ENCODE results near the gene UBR4.

The UBR4 gene

DNA sequence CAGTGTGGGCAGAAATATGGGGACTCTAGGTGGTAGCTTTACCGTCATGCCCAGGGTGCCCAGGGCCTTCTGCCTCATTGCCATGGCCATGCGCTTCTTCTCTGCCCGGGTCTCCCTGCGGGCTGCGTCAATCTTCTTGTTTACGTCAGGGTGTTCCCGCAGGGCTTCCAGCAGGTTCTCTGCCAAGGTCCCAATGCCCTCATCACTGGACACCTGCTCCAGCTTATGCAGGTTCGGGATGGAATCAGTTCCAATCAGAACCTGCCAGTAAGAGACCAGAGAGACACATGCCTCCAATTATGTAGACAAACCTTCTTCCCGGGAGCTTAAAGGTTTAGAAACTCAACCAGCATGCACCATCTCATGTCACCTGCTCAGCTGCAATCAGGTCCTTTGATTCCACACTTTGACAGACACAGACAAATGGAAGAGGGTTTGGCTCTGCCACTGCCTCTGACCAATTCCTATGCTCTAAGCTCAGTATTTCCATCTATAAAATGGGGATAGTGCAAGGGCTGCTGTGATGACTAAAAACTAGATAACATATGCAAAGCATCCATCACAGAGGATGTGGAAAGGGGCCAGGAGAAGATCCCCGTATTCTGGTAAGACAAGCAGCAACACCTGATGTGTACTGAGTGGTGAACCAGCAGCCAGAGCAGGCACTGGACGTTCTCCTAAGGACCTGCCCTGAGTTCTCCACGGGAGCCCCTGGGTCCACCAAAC, 121.2 kb downstream of the UBR4 start:
- FAIRE-seq: no peak

DNA sequence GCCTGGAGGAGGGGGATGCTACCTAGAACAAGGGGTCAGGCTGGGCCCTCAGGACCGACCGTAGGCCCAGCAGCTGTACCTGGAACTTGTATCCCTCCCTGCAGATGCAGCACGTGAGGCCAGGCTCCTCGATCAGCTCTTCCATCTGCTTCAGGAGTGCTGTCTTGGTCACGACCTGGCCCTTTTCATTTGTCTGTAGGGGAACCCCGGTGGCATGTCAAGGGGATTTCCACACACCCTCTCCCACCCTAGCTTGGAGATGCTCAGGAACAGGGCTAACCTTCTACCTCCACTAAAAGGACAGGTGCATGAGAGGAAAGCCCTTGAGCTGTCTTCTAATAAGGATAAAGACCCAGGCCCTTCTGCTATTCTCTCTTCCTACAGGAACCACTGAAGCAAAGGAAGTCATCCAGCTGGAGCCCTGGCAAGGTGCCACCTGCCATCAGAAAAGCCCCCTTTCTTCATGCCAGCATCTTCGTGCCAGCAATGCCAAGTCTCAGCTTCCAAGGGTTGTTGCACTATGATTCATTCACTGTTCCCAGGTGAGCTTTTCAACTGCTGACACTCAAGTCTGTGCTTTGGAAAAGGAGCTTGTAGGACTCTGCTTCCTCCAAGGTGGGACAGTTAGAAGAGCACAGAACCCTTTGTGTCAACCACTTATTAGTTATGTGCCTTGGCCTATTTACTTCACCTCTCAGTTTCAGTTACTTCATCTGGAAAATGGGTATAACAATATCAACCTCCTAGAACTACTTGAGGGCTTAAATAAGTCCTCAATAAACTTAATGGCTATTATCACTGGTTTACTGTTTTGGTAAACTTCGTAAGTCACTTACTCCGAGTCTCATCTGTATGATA, 122.1 kb downstream of the UBR4 start:
- no peak for FAIRE-seq

DNA sequence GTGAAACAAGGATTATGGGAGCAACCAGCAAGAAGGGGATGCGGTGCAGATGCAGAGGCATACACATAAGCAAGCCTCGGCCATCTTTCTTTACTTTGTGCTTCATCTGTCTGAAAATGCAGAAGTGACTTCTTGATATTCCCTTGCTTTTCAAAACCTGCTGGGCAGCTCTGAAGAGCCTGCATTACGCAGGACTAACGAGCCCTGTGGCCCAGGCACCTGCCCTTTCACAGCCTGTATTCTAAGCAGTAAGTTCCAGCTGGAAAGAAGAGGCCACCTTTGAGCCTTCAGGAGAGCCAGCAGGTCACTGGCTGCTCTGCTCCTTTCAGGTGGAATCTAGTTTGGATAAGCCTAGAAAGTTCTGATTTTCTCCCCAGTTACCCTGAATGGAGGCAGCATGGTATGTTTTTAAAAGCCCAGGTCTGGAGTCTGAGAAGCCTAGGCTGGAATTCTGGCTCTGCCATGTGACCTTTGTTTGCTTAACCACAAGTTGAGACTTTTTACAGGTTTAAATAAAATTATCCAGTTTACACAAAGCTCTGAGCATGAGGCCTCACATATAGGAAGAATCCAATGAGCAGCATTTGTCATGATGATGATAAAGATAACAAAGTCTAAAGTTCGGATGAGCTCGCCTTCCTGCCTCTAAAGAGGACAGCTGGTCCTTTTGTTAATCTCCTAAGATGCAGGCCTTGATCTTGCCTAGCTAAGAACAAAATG, 122.9 kb downstream of the UBR4 start:
- FAIRE-seq: no peak

DNA sequence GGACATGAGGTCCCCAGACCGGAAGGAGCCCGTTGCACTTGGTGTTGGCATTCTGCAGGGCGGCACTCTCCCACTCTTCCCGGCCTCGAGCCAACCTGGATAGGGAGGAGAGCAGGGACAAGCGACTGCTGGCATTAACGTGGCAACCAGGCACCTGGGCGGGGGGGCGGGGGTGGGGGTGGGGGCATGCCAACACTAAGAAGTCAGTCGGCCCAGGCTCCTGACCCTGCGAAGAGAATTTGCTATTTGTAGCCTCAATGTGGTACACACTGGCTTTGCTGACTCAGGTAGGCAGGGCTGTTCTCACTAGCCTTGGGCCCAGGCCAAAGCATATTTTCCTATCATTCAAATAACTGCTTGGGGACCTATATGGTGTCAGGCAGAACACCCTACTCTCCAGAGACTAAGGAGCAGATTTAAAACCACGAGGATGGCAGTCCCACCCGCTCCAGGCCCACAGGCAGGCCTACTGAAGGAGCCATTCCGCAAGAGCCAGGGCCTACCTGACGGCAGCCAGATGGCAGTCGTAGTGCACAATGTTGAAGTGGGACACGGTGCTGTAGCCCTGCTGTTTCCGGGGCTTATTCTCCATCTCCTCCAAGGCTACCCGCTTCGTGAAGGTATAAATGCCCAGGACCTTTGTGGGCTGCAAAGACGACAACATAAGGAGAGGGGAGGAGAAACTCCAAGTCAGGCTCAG, 123.7 kb downstream of the UBR4 start:
- no peak for FAIRE-seq

DNA sequence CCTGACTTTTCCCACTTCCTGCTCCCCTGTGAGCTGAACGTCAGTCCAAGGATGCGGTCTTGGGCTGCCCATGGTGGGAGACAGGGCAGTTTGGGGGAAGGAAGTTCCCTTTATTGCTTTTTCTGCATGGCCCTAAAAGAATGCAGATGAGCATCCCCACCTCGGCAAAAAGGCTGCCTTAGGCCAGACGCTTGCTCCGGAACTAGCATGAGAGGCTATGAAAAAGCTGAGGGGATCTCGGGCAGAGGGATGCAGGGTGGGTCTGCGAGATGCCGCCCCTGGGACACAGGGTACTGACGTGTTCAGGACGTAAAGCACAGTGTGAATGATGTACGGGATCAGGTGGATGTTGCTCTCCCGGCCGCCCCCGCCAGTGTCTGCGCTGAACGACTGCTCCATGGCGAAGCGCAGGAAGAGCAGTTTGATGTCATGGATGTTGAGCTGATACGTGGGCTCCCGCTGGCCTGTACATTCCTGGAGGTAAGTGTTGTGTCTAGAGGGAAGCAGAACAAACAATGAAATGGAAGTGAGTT, 125.8 kb downstream of the UBR4 start:
- FAIRE-seq: no peak

DNA sequence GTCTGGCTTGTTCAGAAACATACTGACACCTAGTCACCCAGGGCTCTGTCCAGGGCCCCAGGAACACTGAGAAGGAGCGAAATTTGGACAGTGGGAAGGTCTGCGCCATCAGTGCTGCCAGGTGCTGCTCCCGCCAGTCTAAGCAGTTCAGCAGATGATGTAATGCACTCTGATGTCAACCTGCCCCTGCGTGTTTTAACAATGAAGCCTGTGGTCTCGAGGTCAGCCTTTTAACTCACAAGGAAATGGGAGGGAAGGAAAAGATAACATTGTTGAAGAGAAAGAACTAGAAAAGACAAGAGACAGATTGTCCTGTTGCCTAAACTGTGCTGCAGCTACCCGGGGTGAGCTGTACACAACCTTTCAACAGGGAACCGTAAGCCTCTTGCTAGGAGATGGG, 127.0 kb downstream of the UBR4 start:
- no peak for FAIRE-seq

DNA sequence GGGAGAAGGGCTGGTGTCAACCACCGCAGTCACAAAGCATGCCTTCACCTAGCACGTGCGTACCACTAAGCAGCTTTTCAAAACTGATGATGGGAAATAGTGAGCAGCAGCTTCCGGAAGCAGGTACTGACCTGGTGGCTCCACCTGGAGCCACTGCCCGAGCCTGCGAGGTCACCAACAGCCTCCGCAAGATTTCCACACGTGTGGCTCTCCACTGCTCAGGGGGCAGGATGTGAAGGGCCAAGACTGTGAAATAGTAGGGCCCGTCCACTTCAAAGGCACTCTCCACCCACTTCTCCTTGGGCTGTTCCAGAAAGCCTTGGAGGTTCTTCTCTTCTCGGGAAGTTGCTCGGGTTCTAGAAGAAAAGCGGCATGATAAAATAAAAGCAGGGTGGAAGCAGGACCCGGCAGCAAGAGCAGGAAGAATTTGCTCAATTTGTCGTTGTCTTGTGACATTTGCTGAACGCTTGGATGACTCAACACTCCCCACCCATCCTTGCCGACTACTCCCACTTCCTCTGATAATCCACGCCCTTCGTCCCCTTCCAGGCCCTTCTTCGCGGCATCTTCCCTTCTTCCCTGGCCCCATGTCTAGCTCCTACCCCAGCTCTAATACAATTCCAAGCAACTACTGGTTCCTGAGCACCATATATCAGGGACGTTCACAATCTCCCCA, 128.7 kb downstream of the UBR4 start:
- no peak for FAIRE-seq

DNA sequence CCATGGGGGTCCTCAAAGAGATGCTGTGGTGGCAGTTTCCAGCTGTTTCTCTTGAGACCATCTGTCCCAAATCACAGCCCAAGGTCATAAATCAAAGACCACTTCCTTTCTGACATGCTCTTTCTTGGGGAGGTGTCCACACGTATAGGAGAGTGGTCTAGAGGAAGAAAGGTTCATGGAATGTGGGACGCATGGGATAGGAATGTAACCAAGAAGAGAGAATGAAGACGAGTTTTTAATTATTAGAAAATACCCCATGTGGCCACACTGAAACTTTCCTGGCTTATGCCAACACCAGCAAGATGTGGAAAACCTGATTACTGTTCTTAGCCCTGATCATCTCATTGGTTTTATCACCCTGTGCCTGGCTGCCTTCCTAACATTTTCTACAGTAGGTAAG, 129.3 kb downstream of the UBR4 start:
- no peak for FAIRE-seq

DNA sequence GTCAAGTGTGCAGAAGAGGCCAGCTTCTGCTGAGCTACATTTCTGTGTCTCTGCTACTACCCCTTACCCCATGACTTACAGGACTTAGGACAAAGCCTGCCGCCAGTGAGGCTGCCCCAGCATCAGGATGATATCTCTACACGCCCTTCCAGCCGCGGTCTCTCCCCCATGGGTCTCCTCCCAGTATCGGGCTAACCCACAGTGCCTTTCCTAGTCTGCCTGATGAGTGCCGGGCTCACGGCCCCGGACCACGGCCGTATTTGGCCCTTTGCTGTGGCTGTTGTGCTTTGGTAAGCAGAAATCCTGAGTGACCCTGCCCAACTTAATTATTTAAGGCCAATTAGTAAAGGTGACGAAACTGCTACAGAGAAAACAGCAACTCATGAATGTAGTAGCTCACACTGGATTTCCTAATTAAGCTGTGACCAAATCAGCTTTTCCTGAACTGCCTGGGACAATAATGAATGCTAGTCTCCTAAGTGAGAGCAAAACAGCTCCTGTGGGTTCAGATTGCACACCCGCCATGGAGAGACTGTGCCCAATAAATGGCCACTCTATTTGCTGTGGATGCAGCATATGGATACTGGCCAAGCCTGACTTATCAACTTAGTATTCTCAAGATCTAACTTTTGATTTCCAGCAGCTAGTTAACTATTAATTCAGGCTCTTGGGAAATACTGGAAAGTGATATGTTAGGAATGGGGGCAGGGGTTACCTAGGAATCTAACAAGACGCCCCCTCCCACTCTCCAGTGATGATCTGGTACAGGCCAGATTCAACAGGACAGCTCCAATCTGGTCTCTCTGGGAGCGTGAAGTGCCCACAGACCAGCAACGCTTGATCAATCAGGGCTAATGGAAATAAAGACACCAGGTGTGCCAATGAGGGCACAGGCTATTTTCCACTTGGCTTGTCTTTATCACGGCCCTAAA, 130.3 kb downstream of the UBR4 start:
- no peak for FAIRE-seq

DNA sequence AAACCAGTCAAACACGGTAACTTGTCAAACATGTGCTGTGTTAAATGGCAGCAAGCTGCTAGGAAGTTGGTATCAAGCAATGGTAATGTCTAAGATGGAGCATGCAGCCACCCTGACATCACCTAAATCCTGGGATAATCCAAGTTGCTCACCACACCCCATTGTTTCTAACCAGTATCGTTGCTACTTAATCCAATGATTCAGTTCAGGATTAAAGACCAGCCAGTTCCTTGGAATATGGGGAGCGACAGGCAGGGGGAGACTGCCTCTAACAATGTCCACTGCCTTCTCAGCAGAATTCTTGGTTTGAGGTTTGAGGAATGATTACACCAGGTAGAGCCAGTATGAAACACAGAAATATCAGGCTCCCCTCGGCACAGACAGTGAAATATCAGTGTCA, 131.5 kb downstream of the UBR4 start:
- FAIRE-seq: no peak

DNA sequence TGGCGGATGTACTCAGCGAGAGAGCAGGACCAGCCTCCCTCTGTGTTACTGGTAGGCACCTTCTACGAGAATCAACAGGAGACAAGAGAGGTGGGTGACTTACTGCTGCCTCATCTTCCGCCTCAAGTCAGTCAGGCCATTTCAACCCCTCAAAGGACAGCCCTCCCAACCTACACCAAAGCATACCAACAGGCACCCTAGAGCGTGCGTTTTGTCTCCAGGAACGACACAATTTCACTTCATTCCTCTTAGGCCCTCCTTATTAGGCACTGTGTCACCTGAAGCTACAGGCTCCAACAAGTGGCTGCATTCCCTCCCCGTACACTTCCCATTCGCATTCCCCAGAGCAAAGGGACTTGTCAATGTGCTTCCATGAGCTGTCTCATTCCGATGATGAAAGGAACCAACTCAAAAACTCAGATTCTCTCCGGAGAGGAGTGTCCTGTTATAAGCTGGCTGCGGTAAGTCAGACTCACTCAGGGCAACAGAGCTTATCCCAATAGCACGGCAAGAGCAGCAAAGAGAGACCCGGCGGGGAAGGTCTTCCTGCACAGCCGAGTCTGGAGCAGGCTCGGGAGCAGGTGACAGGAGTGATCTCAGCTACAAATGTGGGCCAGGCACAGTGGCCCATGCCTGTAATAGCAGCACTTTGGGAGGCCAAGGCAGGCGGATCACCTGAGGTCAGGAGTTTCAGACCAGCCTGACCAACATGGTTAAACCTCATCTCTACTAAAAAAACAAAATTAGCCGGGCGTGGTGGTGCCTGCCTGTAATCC, 133.0 kb downstream of the UBR4 start:
- FAIRE-seq: no peak

DNA sequence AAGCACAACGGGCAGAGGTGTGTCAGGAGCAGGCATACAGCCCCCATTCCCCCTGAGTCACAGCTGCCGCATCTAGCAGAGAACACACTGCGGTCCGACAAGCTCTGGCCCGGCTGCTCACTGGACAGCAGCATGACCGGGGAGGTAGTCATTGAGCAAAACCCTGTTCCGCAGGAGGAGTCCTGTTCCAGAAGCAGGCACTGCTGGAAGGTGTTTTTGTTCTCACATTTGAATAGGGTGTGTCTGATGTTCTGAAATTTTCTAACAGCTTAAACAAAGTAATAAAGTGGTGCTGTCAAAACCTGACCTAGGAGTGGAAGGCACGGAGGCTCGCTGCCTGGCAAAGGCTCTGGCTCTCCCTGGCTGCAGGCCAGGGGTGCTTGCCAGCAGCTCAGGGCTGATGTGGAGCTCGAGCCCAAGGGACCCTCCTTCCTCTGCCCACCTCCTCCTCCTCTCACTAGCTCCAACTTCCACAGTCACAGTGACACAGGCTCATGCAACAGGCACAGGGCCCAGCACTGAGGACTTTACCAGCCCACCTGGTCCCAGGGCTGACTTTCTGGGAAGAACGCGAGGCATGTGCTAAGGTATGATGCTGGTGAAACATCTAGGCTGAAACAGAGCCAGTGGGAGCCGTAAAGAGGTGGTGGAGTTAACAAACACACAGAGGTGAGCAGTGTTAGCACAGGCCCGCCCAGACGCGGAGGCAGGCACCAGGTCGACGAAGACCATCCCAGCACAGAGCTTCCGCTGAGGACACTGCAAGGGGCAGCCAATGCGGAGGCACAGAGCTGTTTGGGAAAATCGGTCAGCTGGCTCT, 135.0 kb downstream of the UBR4 start:
- FAIRE-seq: no peak

DNA sequence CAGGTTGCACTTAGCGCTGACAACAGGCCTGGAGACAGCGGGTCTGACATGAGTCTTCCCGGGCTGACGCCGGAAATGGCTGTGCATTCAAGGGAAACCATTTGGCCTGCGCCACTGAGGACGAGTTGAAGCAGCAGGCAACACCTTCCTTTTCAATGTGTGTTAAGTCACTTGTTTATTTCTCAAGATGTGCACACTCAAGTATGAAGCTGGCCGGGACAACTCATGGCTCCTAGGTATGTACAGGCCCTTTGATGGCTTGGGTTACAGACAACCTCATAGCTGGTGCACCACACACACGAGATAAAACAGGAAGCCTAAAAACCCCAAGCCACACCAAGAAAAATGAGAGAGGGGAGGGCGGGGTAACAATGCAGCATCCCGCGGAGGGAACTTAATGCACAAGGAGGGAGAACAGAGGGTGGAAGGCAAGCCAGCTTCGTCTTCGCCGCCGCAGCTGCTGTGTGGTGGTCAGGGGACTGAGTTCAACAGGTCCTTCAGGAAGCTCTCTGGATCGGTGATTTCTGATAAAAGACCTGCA, 135.6 kb downstream of the UBR4 start:
- no peak for FAIRE-seq

DNA sequence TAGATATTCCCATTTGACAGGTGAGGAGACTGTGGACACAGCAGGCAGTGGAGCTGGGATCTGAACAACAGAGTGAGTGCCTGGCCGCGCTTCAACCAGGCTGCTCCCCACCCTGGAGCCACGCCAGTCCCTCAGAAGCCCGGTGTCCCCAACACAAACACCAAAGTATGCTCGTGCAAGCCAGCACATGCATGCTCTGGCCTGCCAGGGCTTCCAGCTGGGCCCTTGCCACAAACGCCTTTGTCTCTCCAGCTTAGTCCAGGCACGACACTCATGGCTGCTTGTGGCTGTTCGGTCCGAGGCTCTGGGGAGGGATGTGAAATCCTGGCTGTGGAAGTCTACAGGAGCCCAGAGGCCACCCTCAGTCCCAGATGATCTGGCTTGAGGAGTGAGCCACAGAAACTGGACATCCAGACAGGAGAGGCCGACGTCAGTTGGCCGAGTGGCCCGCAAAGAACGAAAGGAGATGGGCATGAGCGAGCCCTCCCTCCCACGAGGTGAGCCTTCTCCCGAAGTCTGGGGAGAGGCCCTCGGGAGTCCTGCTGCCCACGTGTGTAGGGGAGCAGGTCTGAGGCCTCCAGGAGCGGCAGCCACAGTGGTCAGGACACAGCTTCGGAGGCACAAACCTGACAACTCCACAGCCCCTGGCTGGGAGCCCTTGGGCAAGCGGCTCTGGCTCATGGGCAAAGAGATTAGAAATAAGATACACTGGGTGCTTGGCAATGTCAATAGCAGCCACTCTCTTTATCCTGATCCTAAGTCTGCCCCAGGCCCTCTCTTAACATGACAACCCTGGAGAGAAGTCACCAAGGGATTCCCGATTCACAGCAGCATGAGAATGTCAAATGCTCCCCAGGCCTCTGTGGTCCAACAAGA, 136.5 kb downstream of the UBR4 start:
- FAIRE-seq: no peak

DNA sequence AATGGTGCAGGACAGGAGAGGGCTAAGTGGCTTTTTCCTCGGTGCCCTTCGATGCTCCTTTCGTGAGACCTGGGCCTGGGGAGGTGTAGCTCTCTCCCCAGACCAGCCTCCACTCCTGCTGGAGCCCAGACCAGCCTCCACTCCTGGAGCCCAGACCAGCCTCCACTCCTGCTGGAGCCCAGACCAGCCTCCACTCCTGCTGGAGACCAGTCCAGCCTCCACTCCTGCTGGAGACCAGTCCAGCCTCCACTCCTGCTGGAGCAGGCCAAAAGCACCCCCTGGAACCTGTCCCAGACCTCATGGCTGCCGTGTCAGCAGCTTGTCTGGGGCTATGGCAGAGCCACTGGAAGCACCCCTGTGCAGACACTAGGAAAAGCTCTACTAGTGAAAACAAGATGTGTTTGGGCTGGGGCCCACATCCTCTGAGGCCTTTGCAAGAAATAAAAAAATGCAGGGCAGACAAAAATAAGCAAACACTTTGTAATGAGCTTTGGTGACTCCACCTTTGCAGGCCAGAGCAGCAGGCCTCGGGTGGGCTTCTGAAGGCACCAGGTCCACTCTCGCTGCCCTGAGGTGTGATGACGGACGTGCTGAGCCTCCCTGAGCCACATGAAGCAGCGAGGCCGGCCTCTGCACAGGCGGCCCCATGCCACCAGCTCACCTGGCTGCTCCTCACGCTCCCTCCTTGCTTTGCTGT, 137.6 kb downstream of the UBR4 start:
- no peak for FAIRE-seq

DNA sequence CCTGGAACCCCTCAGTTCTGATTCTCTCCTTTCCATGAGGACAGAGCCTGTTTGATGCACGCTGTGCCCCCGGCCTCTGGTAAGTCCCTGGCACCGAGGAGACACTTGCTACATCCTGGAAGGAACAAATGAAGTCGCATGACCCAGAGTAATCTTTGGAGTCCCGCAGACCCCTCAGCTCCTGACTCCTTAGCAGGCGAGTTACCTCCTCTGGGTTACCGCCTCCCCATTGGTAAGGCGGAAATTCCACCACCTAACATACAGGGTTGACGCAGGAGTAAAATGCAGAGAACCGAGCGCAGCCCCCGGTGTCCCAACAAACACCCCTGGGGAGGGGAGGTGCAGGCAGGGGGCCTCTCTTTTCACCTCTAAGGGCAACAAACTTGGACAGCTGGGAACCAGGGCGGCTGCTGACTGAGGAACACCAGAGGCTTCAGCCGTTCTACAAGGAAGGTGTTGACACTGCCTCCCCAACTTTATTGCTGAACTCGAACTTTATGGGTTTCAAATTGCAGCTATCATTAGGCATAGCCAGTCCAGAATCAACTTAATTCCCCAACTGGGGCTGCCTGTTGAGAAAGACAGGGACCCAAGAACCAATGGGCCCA, 138.3 kb downstream of the UBR4 start:
- no peak for FAIRE-seq

All from colon (tissue), 2 donors.